Transverse colon (tissue), 4 donors: ENCODE measurements around the gene LRCH3. TPM values are rescaled to one million over a fixed set of nuclear protein-coding genes. Genes with fewer than 3 reads are reported as not detected.

Source experiments
- DNase-seq: peaks from one replicate; pipeline ENCODE4 v3.0.0-alpha.2; 2019
- H3K27ac ChIP-seq, 4 donors: fragments of 200-600 bp; sonication (generic); 2 replicates each; pipeline ENCODE4 v1.5.1; 2016 to 2018; ENCODE audit warnings: inconsistent platforms in 4 of 4
- H3K27me3 ChIP-seq: fragments of 200-600 bp; sonication (generic); 2 replicates; pipeline ENCODE4 v1.5.1; 2017; ENCODE audit warnings: inconsistent platforms
- H3K36me3 ChIP-seq, 4 donors: fragments of 200-600 bp; sonication (generic); 2 replicates each; pipeline ENCODE4 v1.5.1; 2017 to 2019; ENCODE audit warnings: inconsistent platforms in 4 of 4
- H3K4me1 ChIP-seq, 4 donors: fragments of 200-600 bp; sonication (generic); 2 replicates each; pipeline ENCODE4 v1.5.1; 2017 to 2020; ENCODE audit warnings: inconsistent platforms in 4 of 4
- H3K4me3 ChIP-seq, 4 donors: fragments of 200-600 bp; sonication (generic); 1 replicate in 1 of 4; 2 replicates in 3 of 4; pipeline versions ENCODE4 v1.5.1 to v1.6.1; 2017 to 2019; ENCODE audit warnings: inconsistent platforms in 4 of 4
- H3K9me3 ChIP-seq, 2 donors: fragments of 200-600 bp; sonication (generic); 2 replicates each; pipeline ENCODE4 v1.5.1; 2017 to 2019; ENCODE audit warnings: inconsistent platforms in 2 of 2
- EP300 ChIP-seq: sonication (generic); formaldehyde crosslinking; IDR thresholded peaks from one replicate; pipeline ENCODE4 v1.6.1; 2017; ENCODE audit warnings: antibody characterized with exemption, low read depth
- POLR2A ChIP-seq: fragments of 450-650 bp; IDR thresholded peaks from one replicate; pipeline ENCODE4 v1.6.1; 2016; ENCODE audit warnings: antibody characterized with exemption, mild to moderate bottlenecking, moderate library complexity
- POLR2AphosphoS5 ChIP-seq, 3 donors: sonication (generic); formaldehyde crosslinking; IDR thresholded peaks; one replicate each; pipeline ENCODE4 v1.6.1; 2016; ENCODE audit warnings: antibody characterized with exemption in 3 of 3
- WGBS, 2 donors: methylation state at CpG; one replicate each; pipeline ENCODE4 v1.1.5; 2018; ENCODE audit warnings: low coverage in 1 of 2; 5-methylcytosine and 5-hydroxymethylcytosine counted together
- in situ Hi-C, 4 donors: fragments of 200-750 bp; cut with MboI; loops; one replicate each; pipeline versions ENCODE4 v1.15.0 to v1.15.1; 2017; ENCODE audit warnings: low sequenced_read_pairs in 3 of 4, low pct_ligation_motif_present in 1 of 4, low pct_unique_long_range_greater_than_20kb in 1 of 4
- intact Hi-C: fragments of 100-400 bp; cut with DNase I; formaldehyde crosslinking; loops from one replicate; pipeline ENCODE4 v1.15.1; 2023; ENCODE audit warnings: low total_unique reads
- total RNA-seq, 4 donors: library from RNA; depleted of rRNA; stranded (reverse); fragments of >200 nt; gene quantifications; one replicate each; pipeline ENCODE4 v1.1.0, GENCODE V29; 2016
- TF ChIP-seq, protein P1 (sequence below), 5 experiments: fragments of 200-600 bp in 3 of 5; fragments of 450-650 bp in 2 of 5; sonication (generic) in 3 of 5; IDR thresholded peaks; 1 replicate in 2 of 5; 2 replicates in 3 of 5; pipeline ENCODE4 v1.5.1; 2016 to 2017; ENCODE audit warnings: antibody characterized with exemption in 5 of 5, inconsistent platforms in 3 of 5, mild to moderate bottlenecking in 2 of 5, moderate library complexity in 1 of 5

The LRCH3 gene
- total RNA-seq, 4 donors from 2014 or later = 36.0 to 122 (median 51.2) TPM

DNA sequence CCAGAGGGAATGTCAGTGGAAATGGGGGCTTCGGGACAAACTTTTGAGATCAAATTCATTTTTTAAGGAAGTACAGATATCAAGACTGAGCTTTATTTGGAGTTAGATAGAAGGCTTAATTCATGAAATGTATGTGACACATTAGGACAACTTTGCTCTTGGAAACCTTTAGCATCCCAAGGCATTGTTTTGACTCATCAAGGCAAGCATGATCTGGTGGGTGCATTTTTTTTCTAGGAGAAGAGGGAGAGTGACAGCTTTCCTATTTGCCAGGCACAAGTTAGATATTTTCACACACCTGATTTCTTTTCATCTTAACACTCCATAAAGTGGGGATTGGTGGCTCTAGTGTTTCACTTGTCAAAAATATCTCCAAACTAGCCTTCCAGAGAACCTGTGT is 97.5 kb downstream of the LRCH3 start:
- H3K4me3 ChIP-seq = no peak overlapping the region
- 90 to 100% methylated on average over 1 of the region's 1 CpG for WGBS, 2 donors
- H3K27ac ChIP-seq = no peak overlapping the region
- intact Hi-C loops (no loop called here), in situ Hi-C loops (no loop called here)
- no peaks in the 10 kb centered on the region for H3K4me1 ChIP-seq
- peaks cover 0 to 11% (median 2%) of the 10 kb centered on the region in 4 donors for H3K36me3 ChIP-seq
- no peaks in the 10 kb centered on the region for H3K27me3 ChIP-seq
- no peaks in the 10 kb centered on the region for H3K9me3 ChIP-seq
- no peak for TF ChIP-seq EP300
- no peak for TF ChIP-seq POLR2A
- no peak for TF ChIP-seq POLR2AphosphoS5 (IDR thresholded peaks at IDR 0.05)
- TF ChIP-seq, protein P1, sequence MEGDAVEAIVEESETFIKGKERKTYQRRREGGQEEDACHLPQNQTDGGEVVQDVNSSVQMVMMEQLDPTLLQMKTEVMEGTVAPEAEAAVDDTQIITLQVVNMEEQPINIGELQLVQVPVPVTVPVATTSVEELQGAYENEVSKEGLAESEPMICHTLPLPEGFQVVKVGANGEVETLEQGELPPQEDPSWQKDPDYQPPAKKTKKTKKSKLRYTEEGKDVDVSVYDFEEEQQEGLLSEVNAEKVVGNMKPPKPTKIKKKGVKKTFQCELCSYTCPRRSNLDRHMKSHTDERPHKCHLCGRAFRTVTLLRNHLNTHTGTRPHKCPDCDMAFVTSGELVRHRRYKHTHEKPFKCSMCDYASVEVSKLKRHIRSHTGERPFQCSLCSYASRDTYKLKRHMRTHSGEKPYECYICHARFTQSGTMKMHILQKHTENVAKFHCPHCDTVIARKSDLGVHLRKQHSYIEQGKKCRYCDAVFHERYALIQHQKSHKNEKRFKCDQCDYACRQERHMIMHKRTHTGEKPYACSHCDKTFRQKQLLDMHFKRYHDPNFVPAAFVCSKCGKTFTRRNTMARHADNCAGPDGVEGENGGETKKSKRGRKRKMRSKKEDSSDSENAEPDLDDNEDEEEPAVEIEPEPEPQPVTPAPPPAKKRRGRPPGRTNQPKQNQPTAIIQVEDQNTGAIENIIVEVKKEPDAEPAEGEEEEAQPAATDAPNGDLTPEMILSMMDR (IDR thresholded peaks at IDR 0.05) = no peak
- no peak for DNase-seq

- in situ Hi-C loops (no loop called here), intact Hi-C loops (no loop called here)
- Histone ChIP-seq H3K36me3 (peaks cover 0 to 8% (median 1%) of the 10 kb centered on the region in 4 donors), H3K27me3 (no peaks in the 10 kb centered on the region), H3K27ac (no peak overlapping the region), H3K4me1 (no peaks in the 10 kb centered on the region), H3K9me3 (no peaks in the 10 kb centered on the region), H3K4me3 (no peak overlapping the region)
- TF ChIP-seq EP300 = no peak
- TF ChIP-seq, protein P1 (IDR thresholded peaks at IDR 0.05) = no peak
- no peak for DNase-seq
- WGBS, 2 donors = 90 to 95% methylated on average over 6 to 9 of the region's 9 CpGs
Measured at GRCh38 chr3:197889204-197889930, 98.3 kb downstream of the LRCH3 start.

DNA sequence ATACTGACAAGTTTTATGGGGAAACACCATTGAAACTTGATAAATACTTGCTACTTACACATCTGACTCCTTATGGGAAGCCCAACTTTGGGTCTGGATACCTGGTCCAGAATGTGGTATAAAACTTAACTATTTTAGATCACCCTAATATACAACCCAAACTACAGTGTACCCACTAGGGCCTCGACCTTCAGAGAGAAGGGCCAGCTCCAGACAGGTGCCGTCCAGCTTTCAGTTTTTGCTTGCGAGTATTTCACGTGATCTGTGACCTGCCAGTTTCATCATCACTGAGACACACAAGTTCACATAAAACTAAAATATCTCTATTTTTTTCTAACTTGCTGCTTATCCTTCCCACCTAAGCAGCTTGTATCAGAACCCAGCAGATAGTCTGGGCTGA is 99.6 kb downstream of the LRCH3 start:
- Histone ChIP-seq H3K27me3 (no peaks in the 10 kb centered on the region), H3K9me3 (no peaks in the 10 kb centered on the region), H3K4me3 (no peak overlapping the region), H3K4me1 (no peaks in the 10 kb centered on the region), H3K36me3 (peaks cover 0 to 8% (median 0%) of the 10 kb centered on the region in 4 donors), H3K27ac (no peak overlapping the region)
- no peak for DNase-seq
- in situ Hi-C loops (no loop called here), intact Hi-C loops (no loop called here)
- no peak for TF ChIP-seq EP300
- TF ChIP-seq POLR2A = no peak
- TF ChIP-seq POLR2AphosphoS5 (IDR thresholded peaks at IDR 0.05) = no peak
- TF ChIP-seq, protein P1 (IDR thresholded peaks at IDR 0.05) = no peak
- WGBS, 2 donors = 88 to 93% methylated on average over 4 of the region's 4 CpGs

- TF ChIP-seq POLR2AphosphoS5 (IDR thresholded peaks at IDR 0.05) (no peak), POLR2A (no peak), EP300 (no peak)
- TF ChIP-seq, protein P1 (IDR thresholded peaks at IDR 0.05) = no peak
- H3K4me1 ChIP-seq = no peaks in the 10 kb centered on the region
- H3K27ac ChIP-seq = no peak overlapping the region
- intact Hi-C loops = no loop called here
- no peaks in the 10 kb centered on the region for H3K9me3 ChIP-seq
- H3K4me3 ChIP-seq = no peak overlapping the region
- 83 to 87% methylated on average over 5 of the region's 5 CpGs for whole genome bisulfite sequencing, 2 donors
- H3K36me3 ChIP-seq = peaks cover 0 to 8% (median 0%) of the 10 kb centered on the region in 4 donors
- in situ Hi-C loops = no loop called here
- no peak for DNase-seq
- no peaks in the 10 kb centered on the region for H3K27me3 ChIP-seq
Measured at GRCh38 chr3:197892162-197892561, 101.1 kb downstream of the LRCH3 start.
